DND-41 (cell line): ENCODE results near the gene WDR72.

ENCODE experiments used
- ATAC-seq: fragments of 200-7000 bp; cut with Tn5 transposase; 3 replicates; pipeline ENCODE4 v1.9.1; 2021; ENCODE audit warnings: low read depth; ENCODE audit not compliant: insufficient read depth
- DNase-seq: peaks from one replicate; pipeline ENCODE4 v3.0.0-alpha.2; 2020
- H2AFZ ChIP-seq: 2 replicates; pipeline ENCODE4 v1.6.0; 2012; ENCODE audit warnings: low read depth, low read length
- H3K27ac ChIP-seq: 2 replicates; pipeline ENCODE4 v1.5.1; 2012; ENCODE audit warnings: low read length, inconsistent platforms
- H3K27me3 ChIP-seq: fragments of 200-600 bp; sonication (generic); 2 replicates; pipeline ENCODE4 v1.6.0; 2012; ENCODE audit warnings: low read length, mild to moderate bottlenecking, inconsistent platforms; ENCODE audit not compliant: insufficient read depth, poor library complexity
- H3K36me3 ChIP-seq: 2 replicates; pipeline ENCODE4 v1.5.1; 2012; ENCODE audit warnings: low read length, inconsistent platforms; ENCODE audit not compliant: insufficient read depth
- H3K4me1 ChIP-seq: 2 replicates; pipeline ENCODE4 v1.5.1; 2012; ENCODE audit warnings: mild to moderate bottlenecking, low read length; ENCODE audit not compliant: insufficient read depth
- H3K4me2 ChIP-seq: 2 replicates; pipeline ENCODE4 v1.6.0; 2012; ENCODE audit warnings: mild to moderate bottlenecking, moderate library complexity, low read length, inconsistent platforms; ENCODE audit not compliant: insufficient read depth
- H3K4me3 ChIP-seq, 2 experiments: fragments of 200-600 bp in 1 of 2; shearing (Covaris generic) in 1 of 2; 2 replicates each; pipeline ENCODE4 v1.5.1; 2012 to 2016; ENCODE audit warnings: inconsistent platforms in 2 of 2, low read length in 2 of 2, mild to moderate bottlenecking in 2 of 2, low read depth in 1 of 2, moderate library complexity in 1 of 2
- H3K79me2 ChIP-seq: 2 replicates; pipeline ENCODE4 v1.6.0; 2012; ENCODE audit warnings: low read length, inconsistent platforms; ENCODE audit not compliant: insufficient read depth
- H3K9ac ChIP-seq: 2 replicates; pipeline ENCODE4 v1.6.0; 2012; ENCODE audit warnings: low read depth, mild to moderate bottlenecking, inconsistent platforms, low read length, moderate library complexity
- H3K9me3 ChIP-seq: 2 replicates; pipeline ENCODE4 v1.5.1; 2012; ENCODE audit warnings: low read length, moderate library complexity, mild to moderate bottlenecking, inconsistent platforms; ENCODE audit not compliant: insufficient read depth, severe bottlenecking
- H4K20me1 ChIP-seq: 2 replicates; pipeline ENCODE4 v1.6.0; 2012; ENCODE audit warnings: low read length; ENCODE audit not compliant: insufficient read depth
- CTCF ChIP-seq: IDR thresholded peaks from 2 replicates; pipeline ENCODE4 v1.5.1; 2012; ENCODE audit warnings: borderline replicate concordance, low read length, moderate library complexity, mild to moderate bottlenecking; ENCODE audit not compliant: poor library complexity, severe bottlenecking; ENCODE audit errors: extremely low read depth
- EZH2 ChIP-seq: IDR thresholded peaks from 3 replicates; pipeline ENCODE4 v1.6.1; 2012; ENCODE audit warnings: borderline replicate concordance, low read depth, mild to moderate bottlenecking, moderate library complexity, low read length, inconsistent platforms; ENCODE audit not compliant: severe bottlenecking

Gene WDR72

GRCh38 chr15:53634517-53635106, 124.9 kb downstream of the WDR72 start:
- no peak overlapping the region for H2AFZ ChIP-seq
- peaks cover 4% of the 10 kb centered on the region for H3K9me3 ChIP-seq
- no peak overlapping the region for H3K9ac ChIP-seq
- H3K27me3 ChIP-seq, result no peaks in the 10 kb centered on the region
- H3K4me1 ChIP-seq, result no peaks in the 10 kb centered on the region
- no peak overlapping the region for H3K4me3 ChIP-seq
- no peaks in the 10 kb centered on the region for H4K20me1 ChIP-seq
- no peaks in the 10 kb centered on the region for H3K79me2 ChIP-seq
- DNase-seq (no peak), ATAC-seq (no peak)
- H3K4me2 ChIP-seq, result no peak overlapping the region
- H3K27ac ChIP-seq, result no peak overlapping the region
- TF ChIP-seq CTCF (no peak), EZH2 (no peak)
- no peaks in the 10 kb centered on the region for H3K36me3 ChIP-seq

DNA sequence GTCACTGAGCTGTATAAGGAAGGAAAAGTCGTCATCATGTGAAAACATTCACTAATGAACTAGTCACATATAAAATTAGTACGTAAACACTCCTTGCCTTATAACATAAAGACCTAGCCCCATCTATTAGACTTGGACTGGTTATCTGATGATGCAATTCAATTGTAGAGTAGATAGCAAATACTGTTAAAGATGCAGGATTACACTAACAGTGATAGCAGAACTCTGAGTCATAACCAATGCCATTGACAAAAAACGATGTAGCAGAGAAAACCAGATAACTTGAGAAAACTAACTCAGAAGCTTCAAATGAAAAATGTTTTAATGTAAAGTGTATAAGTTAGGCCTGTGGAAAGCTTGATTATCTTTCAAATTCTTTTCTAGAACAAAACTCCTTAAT, 132.2 kb downstream of the WDR72 start:
- Histone ChIP-seq H3K79me2 (no peaks in the 10 kb centered on the region), H3K27ac (no peak overlapping the region), H3K9ac (no peak overlapping the region), H3K9me3 (peaks cover 3% of the 10 kb centered on the region), H3K4me3 (no peak overlapping the region), H4K20me1 (no peaks in the 10 kb centered on the region), H2AFZ (no peak overlapping the region), H3K36me3 (no peaks in the 10 kb centered on the region), H3K4me2 (no peak overlapping the region), H3K27me3 (no peaks in the 10 kb centered on the region), H3K4me1 (no peaks in the 10 kb centered on the region)
- DNase-seq, result no peak
- no peak for TF ChIP-seq EZH2
- no peak for TF ChIP-seq CTCF
- no peak for ATAC-seq

GRCh38 chr15:53625962-53626845, 133.3 kb downstream of the WDR72 start:
- no peak for TF ChIP-seq CTCF
- no peak for TF ChIP-seq EZH2
- ATAC-seq (no peak), DNase-seq (no peak)
- Histone ChIP-seq H3K9me3 (no peaks in the 10 kb centered on the region), H3K9ac (no peak overlapping the region), H3K27me3 (no peaks in the 10 kb centered on the region), H3K79me2 (no peaks in the 10 kb centered on the region), H3K36me3 (no peaks in the 10 kb centered on the region), H2AFZ (no peak overlapping the region), H3K4me3 (no peak overlapping the region), H3K4me2 (no peak overlapping the region), H4K20me1 (no peaks in the 10 kb centered on the region), H3K4me1 (no peaks in the 10 kb centered on the region), H3K27ac (no peak overlapping the region)
